NB4 (cell line): Measurements from ENCODE around the gene CRTAP.
A peak's percentile ranks its signal among the peaks of the same experiment; 100 is the strongest.

Experiments
- CTCF ChIP-seq: IDR thresholded peaks from one replicate; pipeline ENCODE4 v1.5.1; 2012; ENCODE audit warnings: low read depth, low read length
- MYC ChIP-seq: IDR thresholded peaks from 2 replicates; pipeline ENCODE4 v1.6.1; 2011; ENCODE audit warnings: low read depth, low read length
- POLR2A ChIP-seq: IDR thresholded peaks from 2 replicates; pipeline ENCODE4 v1.6.1; 2011; ENCODE audit warnings: mild to moderate bottlenecking; ENCODE audit not compliant: insufficient read length; ENCODE audit errors: extremely low read depth
- TF ChIP-seq, protein P1 (sequence below): IDR thresholded peaks from 2 replicates; pipeline ENCODE4 v1.6.1; 2011; ENCODE audit warnings: low read depth, low read length

- TF ChIP-seq CTCF = peak; percentile 96
- TF ChIP-seq POLR2A = no peak
- TF ChIP-seq, protein P1, sequence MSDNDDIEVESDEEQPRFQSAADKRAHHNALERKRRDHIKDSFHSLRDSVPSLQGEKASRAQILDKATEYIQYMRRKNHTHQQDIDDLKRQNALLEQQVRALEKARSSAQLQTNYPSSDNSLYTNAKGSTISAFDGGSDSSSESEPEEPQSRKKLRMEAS = no peak
- TF ChIP-seq MYC = no peak
Observed at GRCh38 chr3:33074217-33075067, 39.4 kb upstream of the CRTAP start.
